GM19372 (cell line): ENCODE results near the gene MGST2.

ENCODE experiments used
- ATAC-seq: cut with Tn5 transposase; IDR thresholded peaks from one replicate; pipeline ENCODE4 v1.9.1; 2021; ENCODE audit warnings: mild to moderate bottlenecking, low read depth, moderate library complexity; ENCODE audit not compliant: unreplicated experiment

Gene MGST2

GRCh38 chr4:139643042-139643895 is 22.4 kb upstream of the MGST2 start:
- ATAC-seq = no peak

GRCh38 chr4:139645458-139645857 is 20.2 kb upstream of the MGST2 start:
- no peak for ATAC-seq

GRCh38 chr4:139647184-139647583 is 18.4 kb upstream of the MGST2 start:
- no peak for ATAC-seq

GRCh38 chr4:139647952-139648351 is 17.7 kb upstream of the MGST2 start:
- no peak for ATAC-seq

GRCh38 chr4:139651282-139652194 is 14.1 kb upstream of the MGST2 start:
- peak; percentile 92 for ATAC-seq

GRCh38 chr4:139654516-139654915 is 11.1 kb upstream of the MGST2 start:
- no peak for ATAC-seq

- ATAC-seq = no peak
Measured at GRCh38 chr4:139655116-139655515, 10.5 kb upstream of the MGST2 start.

GRCh38 chr4:139656614-139657486 is 8.8 kb upstream of the MGST2 start:
- peak; percentile 67 for ATAC-seq

- no peak for ATAC-seq
Measured at GRCh38 chr4:139658185-139658584, 7.4 kb upstream of the MGST2 start.

GRCh38 chr4:139658586-139659382 is 6.8 kb upstream of the MGST2 start:
- ATAC-seq = no peak

GRCh38 chr4:139659735-139660424 is 5.7 kb upstream of the MGST2 start:
- no peak for ATAC-seq

GRCh38 chr4:139660568-139661043 is 5.0 kb upstream of the MGST2 start:
- ATAC-seq = no peak

GRCh38 chr4:139663561-139664138 is 2.0 kb upstream of the MGST2 start:
- ATAC-seq = no peak

- no peak for ATAC-seq
Measured at GRCh38 chr4:139664442-139664841, 1.2 kb upstream of the MGST2 start.

- ATAC-seq = no peak
Measured at GRCh38 chr4:139665079-139665689, 435 bp upstream of the MGST2 start.

GRCh38 chr4:139666735-139667281 is 1.2 kb downstream of the MGST2 start:
- ATAC-seq = no peak

- ATAC-seq = no peak
Measured at GRCh38 chr4:139668036-139668435, 2.4 kb downstream of the MGST2 start.

GRCh38 chr4:139668658-139669201 is 3.1 kb downstream of the MGST2 start:
- no peak for ATAC-seq
